NCI-H1436 treated with DMSO at 0.1 percent for 48 hours (cell line): ENCODE measurements around the gene FMNL1.

ENCODE experiments used
- DNase-seq: peaks from one replicate; lab custom pipeline; 2025; lab: John Stamatoyannopoulos, UW

Gene FMNL1

DNA sequence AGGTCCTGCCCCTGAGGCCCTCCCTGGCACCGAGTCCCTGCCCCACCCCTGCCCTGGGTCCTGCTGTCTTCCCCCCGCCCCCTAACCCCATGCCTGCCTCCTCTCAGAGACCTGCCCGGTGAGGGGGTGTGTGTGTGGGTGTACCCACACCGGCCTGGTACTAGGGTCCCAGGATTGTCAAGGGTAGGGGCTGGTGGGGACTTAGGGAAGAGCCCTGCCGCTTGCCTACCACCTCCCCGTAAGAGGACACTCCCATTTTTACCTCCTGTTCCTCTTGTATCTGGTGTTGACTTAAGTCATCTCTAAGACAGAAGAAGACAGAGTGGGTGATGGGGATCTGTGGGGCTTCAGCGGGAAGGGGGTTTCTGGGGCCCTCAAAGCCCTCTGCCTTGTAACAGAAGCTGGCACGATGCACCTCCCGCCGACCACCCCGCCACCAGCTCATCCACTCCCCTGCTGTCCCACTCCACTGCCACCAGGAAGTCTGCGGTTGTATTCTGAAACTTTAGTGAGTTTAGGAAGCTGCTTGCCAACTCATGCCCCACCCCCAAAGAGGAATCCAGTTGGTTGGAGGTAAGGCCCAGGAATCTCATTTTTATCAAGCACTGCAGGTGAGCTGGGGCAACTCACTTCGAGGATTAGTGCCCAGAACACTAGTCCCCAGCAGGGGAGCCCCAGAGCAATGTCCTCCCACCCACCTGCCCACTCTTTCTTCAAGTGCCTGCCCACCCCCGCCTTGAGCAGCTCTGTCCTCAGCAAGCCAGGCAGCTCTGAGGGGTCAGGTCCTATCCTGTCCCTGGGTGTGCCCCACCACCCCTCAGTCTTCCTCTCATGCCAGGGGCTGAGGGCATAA, 34.7 kb downstream of the FMNL1 start:
- no peak for DNase-seq

DNA sequence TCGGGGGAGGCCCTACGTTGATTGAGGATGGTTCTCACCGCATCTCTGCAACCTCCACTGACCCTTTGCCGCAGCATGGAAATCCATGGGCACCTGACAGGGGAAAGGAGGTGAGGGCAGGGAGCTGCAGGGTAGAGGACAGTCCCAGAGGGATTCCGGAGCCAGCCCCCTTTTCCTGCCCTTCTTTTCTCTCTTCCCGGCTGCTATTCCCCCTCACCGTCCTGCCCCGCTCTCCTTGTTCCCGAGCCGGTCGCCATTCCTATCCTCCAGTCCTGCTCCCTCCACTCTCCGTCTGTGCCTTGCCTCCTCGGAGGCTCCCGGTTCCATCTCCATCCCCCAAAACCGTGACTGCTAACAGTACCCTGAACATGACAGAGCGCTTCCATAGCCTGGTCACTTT, 35.4 kb downstream of the FMNL1 start:
- DNase-seq, result no peak

DNA sequence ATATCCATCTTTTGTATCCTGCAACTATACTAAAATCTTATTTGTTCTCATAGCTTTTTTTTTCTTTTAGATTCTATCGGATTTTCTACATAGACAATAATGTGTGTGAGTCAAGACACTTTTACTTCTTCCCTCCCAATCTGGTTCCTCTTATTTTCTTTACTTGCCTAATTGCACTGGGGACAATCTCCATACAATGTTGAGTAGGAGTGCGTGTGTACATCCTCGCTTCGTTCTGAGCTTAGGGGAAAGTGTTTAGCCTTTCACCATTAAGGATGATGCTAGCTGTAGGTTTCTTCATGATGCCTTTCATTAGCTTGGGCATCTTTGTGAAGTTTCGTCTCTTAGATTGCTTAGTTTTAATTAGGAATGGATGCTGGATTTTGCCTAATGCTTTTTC, 37.3 kb downstream of the FMNL1 start:
- DNase-seq, result no peak

DNA sequence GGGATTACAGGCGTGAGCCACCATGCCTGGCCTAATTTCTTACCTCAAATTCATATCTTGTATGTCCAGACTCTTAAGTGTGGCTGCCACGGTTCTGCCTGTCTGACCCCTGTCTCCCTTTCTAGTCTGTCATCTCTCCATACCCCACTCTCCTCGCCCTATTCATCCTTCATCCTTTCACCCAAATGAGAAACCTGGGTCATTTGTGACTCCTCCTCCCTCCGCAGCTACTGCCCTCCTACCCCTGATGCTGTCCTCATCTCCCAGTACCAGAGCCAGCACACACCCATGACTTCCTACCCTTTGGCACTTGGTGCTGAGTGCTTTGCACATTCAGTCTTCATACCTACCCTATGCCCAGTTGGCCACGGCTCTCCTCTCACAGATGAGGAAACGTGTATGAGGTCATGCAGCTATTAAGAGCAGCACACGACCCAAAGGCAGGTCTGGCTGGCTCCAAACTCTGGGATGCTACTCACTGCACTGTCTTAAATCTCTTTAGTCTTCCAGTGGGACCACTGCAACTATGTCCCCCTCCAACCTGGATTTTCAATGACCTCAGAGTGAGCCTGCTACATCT, 38.6 kb downstream of the FMNL1 start:
- DNase-seq, result no peak

DNA sequence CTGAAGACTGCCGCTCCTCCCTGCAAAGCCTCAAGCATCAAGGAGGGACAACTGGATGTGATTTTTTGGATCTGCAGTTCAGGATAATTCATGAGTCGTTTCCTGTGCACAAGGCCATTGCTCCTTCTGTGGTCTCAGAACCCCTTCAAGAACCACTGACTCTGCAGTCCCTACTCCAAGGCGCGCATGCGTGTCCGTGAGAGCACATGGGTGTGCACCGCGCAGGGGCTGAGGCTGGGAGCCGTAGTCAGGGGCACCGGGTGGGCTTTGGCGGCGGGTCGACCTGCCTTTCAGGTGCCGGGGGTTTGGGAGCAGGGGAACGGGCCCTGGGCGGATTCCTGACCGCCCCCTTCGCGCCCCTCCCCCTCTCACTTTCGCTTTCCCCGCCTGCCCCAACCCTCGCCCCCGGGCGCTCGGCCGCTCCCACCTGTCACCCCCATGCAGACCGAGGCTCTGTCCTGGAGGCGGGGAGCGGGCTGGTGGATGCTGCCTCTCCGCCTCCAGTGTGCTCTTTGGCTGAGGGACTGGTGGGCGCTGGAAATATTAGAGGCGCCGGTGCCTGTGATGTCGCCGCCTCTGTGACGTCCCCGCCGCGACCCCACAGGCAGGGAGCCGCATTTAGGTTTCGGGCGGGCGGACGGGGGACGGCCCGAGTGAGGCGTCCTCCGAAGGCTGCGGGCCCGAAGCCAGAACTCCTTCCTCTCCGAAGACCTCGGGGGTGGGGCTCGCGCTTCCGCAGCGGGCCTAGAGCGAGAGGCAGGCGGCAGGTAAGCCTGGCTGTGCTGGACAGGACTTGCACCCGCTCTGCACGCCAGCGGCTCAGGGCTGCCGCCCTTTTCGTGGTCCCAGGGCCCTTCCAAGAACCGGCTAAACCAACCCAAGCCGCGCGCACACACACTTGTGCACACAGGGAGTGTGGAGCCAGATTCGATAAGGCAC, 40.2 kb downstream of the FMNL1 start, which contains the start of gene SPATA32:
SPATA32 (minus strand) TSS at position 518 of the 939 bp plus-strand sequence; CDS start at position 440, 78 bp downstream.
- no peak for DNase-seq

DNA sequence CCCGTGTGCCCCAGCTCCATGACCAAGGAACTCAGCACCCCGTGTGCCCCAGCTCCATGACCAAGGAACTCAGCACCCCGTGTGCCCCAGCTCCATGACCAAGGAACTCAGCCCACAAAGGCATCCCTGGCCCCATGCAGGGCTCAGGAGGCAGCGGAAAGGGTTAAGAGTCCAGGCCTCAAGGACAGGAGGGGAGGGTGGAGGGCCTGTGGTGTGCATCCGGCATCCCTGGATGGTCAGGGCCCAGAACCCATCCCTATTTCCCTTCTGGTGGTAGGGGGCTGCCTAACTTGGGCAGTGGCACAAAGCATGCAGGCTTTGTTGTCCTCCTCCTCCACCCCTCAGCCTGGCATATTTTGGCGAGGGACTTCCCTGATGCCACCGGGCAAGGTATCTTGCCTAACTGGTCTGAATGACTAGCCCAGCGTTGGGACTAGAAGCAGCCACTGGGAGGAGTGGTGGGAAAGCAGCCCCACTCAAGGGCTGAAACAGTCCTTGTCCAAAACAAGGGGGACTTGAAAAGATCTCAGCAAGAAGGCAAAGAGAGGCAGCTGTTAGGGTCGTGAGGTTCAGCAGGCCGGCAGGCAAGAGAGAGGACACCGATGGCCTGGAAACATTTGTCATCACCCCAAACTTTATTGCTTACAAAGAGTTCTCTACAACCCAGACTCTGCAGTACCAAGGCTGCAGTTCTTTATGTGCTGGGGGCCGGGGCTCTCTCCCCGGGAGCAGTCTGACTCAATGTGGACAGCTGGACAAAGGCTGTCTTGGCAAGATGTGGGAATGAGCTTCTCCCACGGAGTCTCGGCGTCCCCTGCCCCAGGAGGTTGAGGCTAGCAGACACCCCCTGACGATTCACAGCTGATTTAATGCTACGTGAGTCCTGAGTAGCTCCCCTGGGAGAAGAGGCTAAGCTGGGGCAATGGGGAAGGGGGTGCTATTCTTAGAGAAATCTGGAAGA, 41.1 kb downstream of the FMNL1 start:
- no peak for DNase-seq

DNA sequence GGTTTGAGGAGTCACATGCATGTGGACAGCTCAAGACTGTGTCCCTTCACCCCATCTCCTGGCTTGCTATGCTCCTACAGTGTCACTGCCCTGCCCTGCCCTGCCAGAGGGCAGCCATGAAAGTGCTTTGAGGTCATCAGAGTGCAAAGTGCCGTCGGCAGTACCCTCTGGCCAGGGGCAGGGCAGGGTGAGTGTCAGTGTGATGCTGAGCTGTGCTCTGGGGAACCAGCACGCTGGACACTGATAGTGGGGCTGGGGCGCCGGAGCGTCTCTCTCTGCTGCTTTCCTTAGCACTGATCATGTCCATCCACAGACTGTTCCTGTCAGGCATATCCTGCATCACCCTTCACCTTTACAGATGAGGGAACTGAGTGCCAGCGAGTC, 41.8 kb downstream of the FMNL1 start:
- no peak for DNase-seq

DNA sequence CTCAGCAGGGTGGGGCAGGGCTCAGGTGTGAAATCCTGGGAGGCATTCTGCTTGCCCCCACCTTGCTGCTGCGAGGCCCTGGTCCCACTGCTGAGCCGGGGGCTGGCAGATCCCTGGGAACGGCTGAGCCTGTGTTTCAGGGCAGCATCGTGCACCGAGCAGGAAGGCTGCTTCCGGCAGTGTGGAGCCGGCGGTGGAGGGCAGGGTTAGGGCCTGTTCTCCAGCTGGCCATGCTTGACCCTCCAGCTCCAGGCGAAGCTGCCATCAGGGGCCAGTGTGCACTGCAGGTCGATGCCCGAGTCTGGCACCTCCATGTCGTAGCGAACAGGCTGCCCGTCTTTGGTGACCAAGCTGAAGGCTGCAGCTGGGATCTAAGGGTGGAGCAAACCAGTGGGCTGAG, 42.7 kb downstream of the FMNL1 start:
- no peak for DNase-seq

DNA sequence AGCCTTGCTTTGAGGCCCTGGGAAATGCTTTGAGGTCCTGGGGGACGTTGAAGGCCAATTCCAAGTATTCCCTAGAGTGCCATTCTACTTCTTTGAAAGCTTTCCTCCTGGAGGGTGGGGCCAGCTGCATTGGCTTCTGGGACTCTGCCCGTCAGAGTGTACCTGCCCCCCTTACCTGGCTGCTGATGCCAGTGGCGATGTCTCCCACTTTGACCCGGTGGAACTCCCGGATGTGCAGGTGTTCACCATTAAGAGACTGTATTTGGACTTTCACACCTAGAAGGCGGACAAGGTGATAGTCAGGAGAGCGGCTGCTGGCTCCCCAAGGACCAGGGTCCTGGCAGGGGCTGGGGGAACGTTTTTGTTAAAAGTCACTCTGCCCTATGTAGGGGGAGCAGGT, 43.3 kb downstream of the FMNL1 start:
- DNase-seq, result peak; percentile 36

DNA sequence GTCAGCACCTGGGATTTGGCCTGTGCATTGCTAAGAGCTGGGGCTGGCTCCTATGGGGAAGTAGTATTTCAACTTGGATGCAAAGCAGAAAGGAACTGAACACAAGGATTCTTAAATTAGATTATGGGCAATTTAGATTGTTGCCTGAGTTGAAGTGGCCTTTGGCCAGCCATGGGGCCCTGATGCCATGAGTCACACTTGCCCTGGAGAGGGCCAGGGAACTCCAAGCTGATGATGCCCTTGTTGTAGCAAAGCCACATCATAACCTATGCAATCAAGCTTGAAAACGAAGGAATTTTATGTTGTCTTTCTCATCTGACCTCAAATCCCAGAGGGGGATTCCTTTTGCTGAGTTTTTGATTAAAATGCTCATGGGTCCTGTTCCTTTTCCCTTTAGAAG, 44.1 kb downstream of the FMNL1 start:
- DNase-seq, result no peak

DNA sequence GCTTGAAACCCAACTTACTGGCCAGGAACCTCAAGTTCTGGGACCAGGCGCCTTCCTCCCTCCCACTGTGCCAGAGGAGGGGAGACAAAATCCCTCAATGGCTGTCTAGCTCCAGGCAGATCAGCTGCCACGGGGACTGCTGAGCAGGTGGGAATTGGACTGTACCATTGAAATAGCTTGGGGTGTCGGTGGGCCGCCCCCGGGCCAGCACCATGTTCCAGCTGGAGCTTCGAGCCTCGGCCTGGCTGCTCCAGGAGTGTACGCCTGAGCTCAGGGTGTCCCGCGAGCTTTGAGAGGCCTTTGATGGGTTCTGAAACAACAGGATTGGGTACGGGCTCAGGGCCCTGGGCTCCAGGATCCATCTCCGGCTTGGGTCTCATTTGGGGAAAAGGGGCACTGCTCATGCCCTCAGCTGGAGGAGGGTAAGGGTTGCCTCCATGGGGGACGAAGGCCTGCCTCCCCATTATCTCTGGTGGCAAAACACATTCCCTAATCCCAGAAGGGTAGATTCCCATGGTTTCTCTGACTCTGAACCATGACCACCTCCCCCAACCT, 44.8 kb downstream of the FMNL1 start:
- DNase-seq, result no peak

DNA sequence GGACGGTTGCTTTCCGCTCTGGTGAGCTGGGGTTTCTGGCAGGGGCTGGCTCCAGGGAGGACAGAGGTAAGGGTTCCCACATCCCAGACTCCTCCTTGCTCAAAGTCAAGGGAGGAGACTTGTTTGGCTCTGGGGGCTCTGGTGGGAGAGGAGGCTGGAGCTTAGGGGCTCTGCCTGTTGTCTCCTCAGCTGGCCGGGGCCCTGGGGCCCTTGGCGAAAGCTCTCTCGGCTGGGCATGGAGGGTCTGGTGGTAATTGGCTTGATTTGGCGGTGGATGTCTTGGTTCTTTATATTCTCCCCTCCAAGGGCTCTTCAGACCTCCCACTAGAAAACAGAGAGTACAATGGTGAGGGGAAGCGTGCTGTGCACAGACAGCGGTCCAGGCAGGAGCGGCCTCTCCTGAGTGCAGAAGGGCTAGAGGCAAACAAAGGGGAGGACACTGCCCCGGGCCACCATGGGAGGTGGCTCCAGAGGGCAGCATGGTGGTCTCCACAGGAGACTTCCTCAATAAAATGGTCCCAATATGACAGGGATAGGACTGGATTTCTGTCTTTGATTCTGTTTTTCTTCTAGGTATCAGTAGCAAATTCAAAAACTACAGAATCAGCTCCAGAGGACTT, 45.9 kb downstream of the FMNL1 start:
- DNase-seq, result no peak

DNA sequence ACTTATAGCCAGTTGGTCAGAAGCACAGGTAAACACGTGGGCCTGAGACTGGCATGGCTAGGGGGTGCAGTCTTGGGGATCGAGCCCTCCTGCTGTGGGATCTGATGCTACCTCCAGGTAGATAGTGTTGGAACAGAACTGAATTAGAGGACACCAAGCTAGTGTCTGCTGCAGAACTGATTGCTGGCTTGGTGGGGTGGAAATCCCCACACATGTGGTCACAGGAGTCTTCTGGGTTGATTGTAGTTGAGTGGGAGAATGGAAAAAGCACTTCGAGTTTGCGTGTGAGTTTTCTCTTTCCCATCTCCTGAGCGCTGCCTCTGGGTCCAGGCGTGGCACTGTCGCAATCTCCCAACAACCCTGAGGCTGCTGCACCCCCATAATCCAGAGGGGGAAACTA, 48.2 kb downstream of the FMNL1 start:
- DNase-seq, result no peak

DNA sequence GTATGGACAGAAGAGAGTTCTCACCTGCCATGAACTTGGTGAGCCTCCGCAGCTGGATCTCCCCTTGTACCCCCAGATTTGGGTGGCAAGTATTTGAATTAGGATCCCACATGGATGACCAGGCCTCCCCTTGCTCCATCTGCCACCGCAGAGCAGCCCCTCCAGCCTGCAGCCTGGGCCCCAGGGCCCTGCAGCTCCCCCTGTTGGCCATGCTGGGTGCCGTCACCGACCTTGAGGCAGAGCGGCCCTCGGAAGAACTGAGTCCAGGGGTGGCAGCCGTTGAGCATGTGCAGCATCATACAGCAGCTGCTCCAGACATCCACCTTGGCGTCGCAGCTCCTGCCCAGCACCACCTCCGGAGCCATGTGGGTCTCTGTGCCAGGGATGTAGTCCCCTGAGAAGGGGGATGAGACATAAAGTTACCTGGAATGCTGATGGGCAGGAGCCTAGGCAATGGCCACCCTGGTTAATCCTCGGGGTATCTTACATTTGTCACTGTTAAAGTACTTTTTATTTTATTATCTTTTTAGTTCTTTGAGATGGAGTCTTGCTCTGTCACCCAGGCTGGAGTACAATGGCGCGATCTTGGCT, 49.2 kb downstream of the FMNL1 start:
- no peak for DNase-seq

DNA sequence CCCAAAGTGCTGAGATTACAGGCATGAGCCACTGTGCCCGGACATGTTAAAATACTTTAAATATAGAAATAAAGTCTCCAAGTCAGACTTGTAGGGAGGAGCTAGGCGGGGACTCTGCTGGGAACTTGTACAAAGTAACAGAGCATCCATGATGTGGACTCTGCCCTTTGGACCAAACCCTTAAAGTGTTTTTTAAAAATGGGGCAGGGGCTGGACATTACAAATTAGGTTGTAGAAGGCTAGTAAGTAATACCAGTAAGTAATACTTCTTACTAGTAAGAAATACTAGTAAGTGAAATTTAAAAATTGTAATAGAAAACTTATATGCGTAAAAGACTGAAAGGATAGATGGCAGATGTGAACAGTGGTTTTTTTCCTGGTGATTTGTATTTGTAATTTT, 49.9 kb downstream of the FMNL1 start:
- DNase-seq, result no peak

DNA sequence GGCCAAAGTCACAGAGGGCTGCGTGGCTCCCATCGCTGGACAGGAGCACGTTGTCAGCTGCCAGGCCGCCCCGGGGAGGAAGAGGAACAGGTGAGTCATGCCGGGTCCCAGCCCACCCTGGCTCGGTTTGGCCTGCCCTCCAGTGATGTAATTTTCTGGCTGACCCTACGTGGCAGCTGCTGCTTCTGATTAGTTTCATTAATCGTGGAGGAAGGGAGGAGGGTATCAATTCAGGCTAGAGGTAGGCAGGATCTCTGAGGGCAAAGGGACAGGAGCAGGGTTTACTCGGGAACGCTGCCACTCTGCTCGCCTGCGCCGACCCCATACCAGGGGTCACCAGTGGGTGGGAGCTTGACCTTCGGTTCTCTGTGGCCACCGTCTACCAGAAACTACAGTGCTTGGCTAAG, 51.9 kb downstream of the FMNL1 start:
- DNase-seq, result no peak

DNA sequence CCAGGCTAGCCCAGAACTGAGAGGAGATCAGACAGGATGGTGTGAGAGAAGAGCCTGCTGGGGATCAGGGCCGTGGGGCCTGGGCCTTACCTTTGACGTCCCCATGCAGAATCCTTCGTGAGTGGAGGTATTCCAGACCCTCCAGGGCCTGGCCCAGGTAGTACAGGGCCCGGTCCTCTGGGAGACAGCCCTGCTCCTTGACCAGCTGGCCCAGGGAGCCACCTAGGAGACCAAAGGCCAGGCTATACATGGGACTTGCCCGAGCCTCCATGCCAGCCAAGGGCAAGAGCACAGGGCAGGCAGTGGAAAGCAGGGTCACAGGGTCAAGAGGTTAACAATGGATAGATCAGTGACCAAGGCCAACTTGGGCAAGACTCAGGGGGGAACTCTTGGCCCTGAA, 52.3 kb downstream of the FMNL1 start:
- DNase-seq, result no peak

DNA sequence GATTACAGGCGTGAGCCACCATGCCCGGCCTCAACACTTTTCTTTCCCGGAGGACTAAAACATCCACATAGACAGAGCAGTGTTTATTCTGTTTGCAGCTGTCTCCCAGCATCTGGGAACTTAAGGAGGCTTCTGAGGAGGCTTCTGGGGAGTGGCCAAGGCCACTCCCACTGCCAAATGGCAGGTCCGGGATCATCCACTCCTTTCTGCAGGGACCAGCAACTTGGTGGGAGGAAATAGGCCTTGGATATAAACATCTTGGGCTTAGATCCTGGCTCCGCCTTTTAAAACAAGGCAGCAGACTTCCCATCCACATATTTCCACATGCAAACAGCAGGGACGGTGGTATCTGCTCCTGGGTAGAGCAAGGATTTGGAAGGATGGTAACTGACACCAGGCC, 54.3 kb downstream of the FMNL1 start:
- no peak for DNase-seq

DNA sequence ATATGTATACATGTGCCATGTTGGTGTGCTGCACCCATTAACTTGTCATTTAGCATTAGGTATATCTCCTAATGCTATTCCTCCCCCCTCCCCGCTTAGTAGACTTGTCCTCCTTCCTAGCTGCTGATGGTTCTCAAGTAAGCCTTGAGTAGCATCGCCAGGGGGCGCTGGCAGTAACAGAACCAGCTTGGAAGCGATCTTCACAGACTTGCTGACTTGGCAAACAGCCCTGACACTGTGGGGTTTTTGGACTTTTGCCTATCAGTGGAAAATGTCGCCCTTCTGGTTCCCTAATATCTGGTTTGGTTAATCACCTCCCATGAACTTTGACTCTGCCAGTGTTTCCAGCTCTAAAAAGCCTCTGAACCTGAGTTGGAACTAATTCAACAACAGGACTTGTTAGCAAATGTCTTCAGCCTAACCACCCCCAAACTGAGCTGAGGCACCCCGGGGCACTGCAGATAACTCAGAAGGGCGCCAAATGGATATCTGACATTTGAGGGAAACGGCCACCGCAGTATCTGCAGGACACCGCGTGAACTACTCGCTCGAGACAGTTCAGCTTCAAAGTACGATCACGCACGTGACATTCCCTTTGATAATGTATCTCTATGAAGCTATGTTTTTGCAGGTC, 55.6 kb downstream of the FMNL1 start:
- peak; percentile 86 for DNase-seq

DNA sequence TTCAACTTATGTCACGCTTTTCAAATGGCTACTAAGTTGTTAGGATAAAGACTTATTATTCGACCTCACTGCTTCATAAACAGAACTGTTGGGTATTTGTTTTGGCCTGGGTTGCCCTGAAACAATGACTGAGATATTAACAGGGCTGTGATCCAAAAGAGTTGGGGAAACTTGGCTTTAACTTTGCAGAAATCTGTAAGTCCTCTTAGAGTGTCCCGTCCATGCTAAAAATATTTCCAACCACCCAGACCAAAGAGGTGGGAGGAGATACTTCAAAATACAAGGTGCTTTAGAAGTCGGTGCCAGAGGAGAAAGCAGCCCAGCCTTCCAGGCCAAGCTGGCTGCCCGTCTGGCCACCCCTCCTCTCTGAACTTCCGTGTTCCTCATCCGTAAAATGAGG, 56.3 kb downstream of the FMNL1 start:
- no peak for DNase-seq
